ENCODE data around the gene OSTM1. TPM values are rescaled to one million over a fixed set of nuclear protein-coding genes. Genes with fewer than 3 reads are reported as not detected.

OSTM1 gene
- total RNA-seq (2014; rRNA removed) = 57.8 and 121 TPM in 2 replicates
- polyA plus RNA-seq (2012) = 19.5 TPM

- DNase-seq (ENCODE audit: low read depth) = peak; percentile 81
These were observed at the start of gene OSTM1 for GRCh38 chr6:108074359-108075144. OSTM1 (minus strand) TSS chr6:108074741; CDS start chr6:108074651, 90 bp downstream.

- no peak for DNase-seq (ENCODE audit: low read depth)
These were observed 49.4 kb upstream of the OSTM1 start for GRCh38 chr6:108123946-108124345.

- no peak for DNase-seq (ENCODE audit: low read depth)
These were observed 49.0 kb upstream of the OSTM1 start for GRCh38 chr6:108123481-108123929.

- DNase-seq (ENCODE audit: low read depth) = no peak
These were observed 47.1 kb upstream of the OSTM1 start for GRCh38 chr6:108121612-108122011.

- DNase-seq (ENCODE audit: low read depth) = no peak
These were observed 45.8 kb upstream of the OSTM1 start for GRCh38 chr6:108120311-108120710.

- DNase-seq (ENCODE audit: low read depth) = no peak
These were observed 45.2 kb upstream of the OSTM1 start for GRCh38 chr6:108119769-108120141.

- no peak for DNase-seq (ENCODE audit: low read depth)
These were observed 44.5 kb upstream of the OSTM1 start for GRCh38 chr6:108118810-108119768.

GRCh38 chr6:108118359-108118724, 43.8 kb upstream of the OSTM1 start:
- no peak for DNase-seq (ENCODE audit: low read depth)

- DNase-seq (ENCODE audit: low read depth) = no peak
These were observed 43.2 kb upstream of the OSTM1 start for GRCh38 chr6:108117427-108118358.

GRCh38 chr6:108116546-108117426, 42.2 kb upstream of the OSTM1 start:
- DNase-seq (ENCODE audit: low read depth) = no peak

GRCh38 chr6:108115598-108116058, 41.1 kb upstream of the OSTM1 start:
- no peak for DNase-seq (ENCODE audit: low read depth)

GRCh38 chr6:108114841-108115597, 40.5 kb upstream of the OSTM1 start:
- no peak for DNase-seq (ENCODE audit: low read depth)

GRCh38 chr6:108113557-108114519, 39.3 kb upstream of the OSTM1 start:
- DNase-seq (ENCODE audit: low read depth) = peak; percentile 55

GRCh38 chr6:108108374-108108773, 33.8 kb upstream of the OSTM1 start:
- DNase-seq (ENCODE audit: low read depth) = no peak

GRCh38 chr6:108107102-108107501, 32.6 kb upstream of the OSTM1 start:
- DNase-seq (ENCODE audit: low read depth) = no peak

GRCh38 chr6:108106694-108107093, 32.2 kb upstream of the OSTM1 start:
- no peak for DNase-seq (ENCODE audit: low read depth)

- no peak for DNase-seq (ENCODE audit: low read depth)
These were observed 31.7 kb upstream of the OSTM1 start for GRCh38 chr6:108106261-108106660.

GRCh38 chr6:108105571-108105970, 31.0 kb upstream of the OSTM1 start:
- no peak for DNase-seq (ENCODE audit: low read depth)

All from LHCN-M2 (cell line).